HG03045 (cell line): Measurements from ENCODE around the gene TMEM61.
"Not testable (repeated sequence)": the region's sequence is repeated elsewhere in the genome, so short reads cannot be mapped to it uniquely, and the experiment has no call there.

Experiments used
- ATAC-seq: cut with Tn5 transposase; IDR thresholded peaks from one replicate; pipeline ENCODE4 v1.9.1; 2021; ENCODE audit warnings: mild to moderate bottlenecking, moderate library complexity; ENCODE audit not compliant: unreplicated experiment

The TMEM61 gene

GRCh38 chr1:55000110-55001085, 20.0 kb downstream of the TMEM61 start:
- no peak for ATAC-seq

- ATAC-seq, result no peak
These were observed 20.9 kb downstream of the TMEM61 start for GRCh38 chr1:55001311-55001710.

GRCh38 chr1:55002686-55003085, 22.3 kb downstream of the TMEM61 start:
- ATAC-seq, result no peak

- ATAC-seq, result no peak
These were observed 25.1 kb downstream of the TMEM61 start for GRCh38 chr1:55005351-55006140.

GRCh38 chr1:55006931-55007330, 26.5 kb downstream of the TMEM61 start:
- ATAC-seq, result no peak

GRCh38 chr1:55007625-55008024, 27.2 kb downstream of the TMEM61 start:
- ATAC-seq, result no peak

- no peak for ATAC-seq
These were observed 29.9 kb downstream of the TMEM61 start for GRCh38 chr1:55010194-55010886.

- ATAC-seq, result no peak
These were observed 30.4 kb downstream of the TMEM61 start for GRCh38 chr1:55010887-55011217.

GRCh38 chr1:55012661-55013060, 32.2 kb downstream of the TMEM61 start:
- ATAC-seq, result no peak

- no peak for ATAC-seq
These were observed 34.7 kb downstream of the TMEM61 start for GRCh38 chr1:55015123-55015522.

- ATAC-seq, result no peak
These were observed 35.5 kb downstream of the TMEM61 start for GRCh38 chr1:55015731-55016620.

- no peak for ATAC-seq
These were observed 38.0 kb downstream of the TMEM61 start for GRCh38 chr1:55018395-55018794.

- ATAC-seq, result peak; percentile 74
These were observed 41.6 kb downstream of the TMEM61 start for GRCh38 chr1:55021942-55022546.

GRCh38 chr1:55024163-55024562, 43.7 kb downstream of the TMEM61 start:
- ATAC-seq, result not testable (repeated sequence)

- not testable (repeated sequence) for ATAC-seq
These were observed 46.3 kb downstream of the TMEM61 start for GRCh38 chr1:55026682-55027081.

GRCh38 chr1:55031098-55031497, 50.7 kb downstream of the TMEM61 start:
- not testable (repeated sequence) for ATAC-seq

- no peak for ATAC-seq
These were observed 52.8 kb downstream of the TMEM61 start for GRCh38 chr1:55033265-55033614.

- ATAC-seq, result no peak
These were observed 54.2 kb downstream of the TMEM61 start for GRCh38 chr1:55034476-55035133.

GRCh38 chr1:55035904-55036303, 55.5 kb downstream of the TMEM61 start:
- ATAC-seq, result no peak
